Hepatocyte (in vitro differentiated cells): ENCODE results near the gene TARBP2. TPM values are rescaled to one million over a fixed set of nuclear protein-coding genes. Genes with fewer than 3 reads are reported as not detected.
"Not testable (repeated sequence)": the region's sequence is repeated elsewhere in the genome, so short reads cannot be mapped to it uniquely, and the experiment has no call there.

Experiments
- DNase-seq: peaks from one replicate; pipeline ENCODE4 v3.0.0-alpha.2; 2016; ENCODE audit warnings: low spot score
- H2AFZ ChIP-seq: fragments of 200-600 bp; sonication (generic); 2 replicates; pipeline ENCODE4 v1.6.0; 2016; ENCODE audit warnings: antibody characterized with exemption, mild to moderate bottlenecking
- H3K27ac ChIP-seq: fragments of 200-600 bp; sonication (generic); 2 replicates; pipeline ENCODE4 v1.5.1; 2016; ENCODE audit warnings: mild to moderate bottlenecking
- H3K27me3 ChIP-seq: fragments of 200-600 bp; sonication (generic); 2 replicates; pipeline ENCODE4 v1.6.1; 2016
- H3K36me3 ChIP-seq: fragments of 200-600 bp; sonication (generic); replicated peaks from 2 replicates; pipeline ENCODE4 v1.5.1; 2016; ENCODE audit warnings: low read depth; ENCODE audit not compliant: insufficient read depth
- H3K4me1 ChIP-seq: fragments of 200-600 bp; sonication (generic); 2 replicates; pipeline ENCODE4 v1.5.1; 2016; ENCODE audit warnings: mild to moderate bottlenecking, moderate library complexity; ENCODE audit not compliant: insufficient read depth
- H3K4me2 ChIP-seq: fragments of 200-600 bp; sonication (generic); 2 replicates; pipeline ENCODE4 v1.6.0; 2016
- H3K4me3 ChIP-seq: fragments of 200-600 bp; sonication (generic); 2 replicates; pipeline ENCODE4 v1.5.1; 2016; ENCODE audit warnings: mild to moderate bottlenecking
- H3K79me2 ChIP-seq: fragments of 200-600 bp; sonication (generic); 2 replicates; pipeline ENCODE4 v1.6.0; 2017; ENCODE audit warnings: mild to moderate bottlenecking
- H3K9me2 ChIP-seq: fragments of 200-600 bp; sonication (generic); replicated peaks from 2 replicates; pipeline ENCODE4 v1.6.0; 2017; ENCODE audit warnings: mild to moderate bottlenecking; ENCODE audit not compliant: insufficient read depth
- H3K9me3 ChIP-seq: fragments of 200-600 bp; sonication (generic); 2 replicates; pipeline ENCODE4 v1.5.1; 2016; ENCODE audit warnings: low read depth, mild to moderate bottlenecking
- H4K20me1 ChIP-seq: fragments of 200-600 bp; sonication (generic); 2 replicates; pipeline ENCODE4 v1.6.0; 2016; ENCODE audit warnings: mild to moderate bottlenecking; ENCODE audit not compliant: insufficient read depth, poor library complexity, severe bottlenecking
- EZH2 ChIP-seq: fragments of 200-600 bp; sonication (generic); IDR thresholded peaks from 2 replicates; pipeline ENCODE4 v1.6.1; 2016; ENCODE audit warnings: antibody characterized with exemption, mild to moderate bottlenecking, borderline replicate concordance
- EZH2phosphoT487 ChIP-seq: fragments of 200-600 bp; sonication (generic); IDR thresholded peaks from one replicate; pipeline ENCODE4 v1.6.1; 2018; ENCODE audit warnings: antibody characterized with exemption, mild to moderate bottlenecking, low read depth, moderate library complexity; ENCODE audit not compliant: unreplicated experiment, severe bottlenecking
- WGBS: methylation state at CpG from one replicate; pipeline ENCODE4 v1.1.6; 2016; ENCODE audit warnings: low lambda C conversion rate; ENCODE audit errors: missing lambda C conversion rate; 5-methylcytosine and 5-hydroxymethylcytosine counted together
- polyA plus RNA-seq: library from polyadenylated mRNA; unstranded; fragments of >200 nt; fragmentation: Nextera tagmentation; extraction: Ambion mirVana; gene quantifications from 2 replicates; pipeline ENCODE4 v1.2.1, GENCODE V29; 2016
- total RNA-seq: library from RNA; depleted of rRNA; stranded (reverse); fragments of >200 nt; gene quantifications from 2 replicates; pipeline ENCODE4 v1.2.3, GENCODE V29; 2014
- TF ChIP-seq, protein P1 (sequence below): fragments of 200-600 bp; sonication (generic); IDR thresholded peaks from 2 replicates; pipeline ENCODE4 v1.5.1; 2016; ENCODE audit warnings: antibody characterized with exemption, mild to moderate bottlenecking; ENCODE audit not compliant: poor library complexity

The TARBP2 gene
- total and polyA plus RNA-seq, 2 experiments from 2014 or later: 39.1 to 88.6 TPM

- H3K36me3 ChIP-seq: no peaks in the 10 kb centered on the region
- 45% methylated on average over 5 of the region's 5 CpGs for WGBS
- TF ChIP-seq, protein P1, sequence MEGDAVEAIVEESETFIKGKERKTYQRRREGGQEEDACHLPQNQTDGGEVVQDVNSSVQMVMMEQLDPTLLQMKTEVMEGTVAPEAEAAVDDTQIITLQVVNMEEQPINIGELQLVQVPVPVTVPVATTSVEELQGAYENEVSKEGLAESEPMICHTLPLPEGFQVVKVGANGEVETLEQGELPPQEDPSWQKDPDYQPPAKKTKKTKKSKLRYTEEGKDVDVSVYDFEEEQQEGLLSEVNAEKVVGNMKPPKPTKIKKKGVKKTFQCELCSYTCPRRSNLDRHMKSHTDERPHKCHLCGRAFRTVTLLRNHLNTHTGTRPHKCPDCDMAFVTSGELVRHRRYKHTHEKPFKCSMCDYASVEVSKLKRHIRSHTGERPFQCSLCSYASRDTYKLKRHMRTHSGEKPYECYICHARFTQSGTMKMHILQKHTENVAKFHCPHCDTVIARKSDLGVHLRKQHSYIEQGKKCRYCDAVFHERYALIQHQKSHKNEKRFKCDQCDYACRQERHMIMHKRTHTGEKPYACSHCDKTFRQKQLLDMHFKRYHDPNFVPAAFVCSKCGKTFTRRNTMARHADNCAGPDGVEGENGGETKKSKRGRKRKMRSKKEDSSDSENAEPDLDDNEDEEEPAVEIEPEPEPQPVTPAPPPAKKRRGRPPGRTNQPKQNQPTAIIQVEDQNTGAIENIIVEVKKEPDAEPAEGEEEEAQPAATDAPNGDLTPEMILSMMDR: peak; percentile 87
- no peak for TF ChIP-seq EZH2
- TF ChIP-seq EZH2phosphoT487: no peak
Measured at GRCh38 chr12:53543539-53543938, 42.5 kb downstream of the TARBP2 start.

GRCh38 chr12:53548354-53548753, 47.3 kb downstream of the TARBP2 start:
- H3K27me3 ChIP-seq, H3K36me3 ChIP-seq: not testable (repeated sequence)
- WGBS: 98% methylated on average over 6 of the region's 6 CpGs

More at GRCh38 chr12:53543539-53543938, 42.5 kb downstream of the TARBP2 start:
- no peaks in the 10 kb centered on the region for H3K27me3 ChIP-seq
- no peak overlapping the region for H3K4me3 ChIP-seq
- H4K20me1 ChIP-seq: no peaks in the 10 kb centered on the region
- H3K4me1 ChIP-seq: peaks cover 7% of the 10 kb centered on the region
- no peaks in the 10 kb centered on the region for H3K9me3 ChIP-seq
- DNase-seq: peak; percentile 78
- peak overlapping the region; percentile 38 for H3K27ac ChIP-seq
- H3K4me2 ChIP-seq: no peak overlapping the region
- no peak overlapping the region for H2AFZ ChIP-seq
- H3K9me2 ChIP-seq: no peaks in the 10 kb centered on the region
- H3K79me2 ChIP-seq: no peaks in the 10 kb centered on the region

DNA sequence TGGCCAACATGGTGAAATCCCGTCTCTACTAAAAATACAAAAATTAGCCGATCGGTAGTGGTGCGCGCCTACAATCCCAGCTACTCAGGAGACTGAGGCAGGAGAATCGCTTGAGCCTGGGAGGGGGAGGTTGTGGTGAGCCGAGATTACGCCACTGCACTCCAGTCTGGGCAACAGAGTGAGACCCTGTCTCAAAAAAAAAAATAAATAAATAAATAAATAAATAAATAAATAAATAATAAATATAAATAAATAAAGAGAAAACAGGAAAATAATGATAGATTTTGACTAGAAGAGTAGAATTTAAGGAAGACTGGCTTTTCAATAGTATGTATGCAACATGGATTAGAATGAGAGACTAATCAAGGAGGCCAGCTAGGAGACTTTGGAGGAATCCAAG, 49.0 kb downstream of the TARBP2 start:
- not testable (repeated sequence) for H2AFZ ChIP-seq, H3K36me3 ChIP-seq, H3K4me1 ChIP-seq, H3K27ac ChIP-seq, DNase-seq, H3K4me2 ChIP-seq, H3K79me2 ChIP-seq, H3K4me3 ChIP-seq, H3K27me3 ChIP-seq, H4K20me1 ChIP-seq, H3K9me2 ChIP-seq, H3K9me3 ChIP-seq
- WGBS: over 99% methylated on average over 8 of the region's 8 CpGs

More at GRCh38 chr12:53548354-53548753, 47.3 kb downstream of the TARBP2 start:
- not testable (repeated sequence) for H3K9me2 ChIP-seq, H2AFZ ChIP-seq, H3K79me2 ChIP-seq, H3K4me1 ChIP-seq, H3K9me3 ChIP-seq, H3K27ac ChIP-seq, DNase-seq, H4K20me1 ChIP-seq, H3K4me2 ChIP-seq, H3K4me3 ChIP-seq

- no peak overlapping the region for H2AFZ ChIP-seq
- no peak overlapping the region for H3K4me2 ChIP-seq
- no peaks in the 10 kb centered on the region for H3K9me2 ChIP-seq
- H3K4me3 ChIP-seq: no peak overlapping the region
- H3K4me1 ChIP-seq: no peaks in the 10 kb centered on the region
- no peak overlapping the region for H3K27ac ChIP-seq
- TF ChIP-seq EZH2phosphoT487 (no peak), EZH2 (no peak)
- TF ChIP-seq, protein P1: no peak
- no peak for DNase-seq
- 89% methylated on average over 1 of the region's 1 CpG for WGBS
- H3K27me3 ChIP-seq: no peaks in the 10 kb centered on the region
- H3K9me3 ChIP-seq: no peaks in the 10 kb centered on the region
- no peaks in the 10 kb centered on the region for H4K20me1 ChIP-seq
- H3K79me2 ChIP-seq: peaks cover 3% of the 10 kb centered on the region
- no peaks in the 10 kb centered on the region for H3K36me3 ChIP-seq
Measured at GRCh38 chr12:53550595-53550994, 49.5 kb downstream of the TARBP2 start.

GRCh38 chr12:53551889-53552291, 50.8 kb downstream of the TARBP2 start:
- no peak for DNase-seq
- H3K9me2 ChIP-seq: no peaks in the 10 kb centered on the region
- peaks cover 6% of the 10 kb centered on the region for H3K79me2 ChIP-seq
- 82% methylated on average over 2 of the region's 2 CpGs for WGBS
- H3K4me3 ChIP-seq: no peak overlapping the region
- H3K27me3 ChIP-seq: no peaks in the 10 kb centered on the region
- H4K20me1 ChIP-seq: no peaks in the 10 kb centered on the region
- no peaks in the 10 kb centered on the region for H3K36me3 ChIP-seq
- no peaks in the 10 kb centered on the region for H3K9me3 ChIP-seq
- H2AFZ ChIP-seq: no peak overlapping the region
- no peak overlapping the region for H3K4me2 ChIP-seq
- H3K4me1 ChIP-seq: no peaks in the 10 kb centered on the region
- TF ChIP-seq, protein P1: no peak
- TF ChIP-seq EZH2: no peak
- no peak for TF ChIP-seq EZH2phosphoT487
- H3K27ac ChIP-seq: no peak overlapping the region
